ENCODE results near the gene RNF4. TPM values are rescaled to one million over a fixed set of nuclear protein-coding genes. Genes with fewer than 3 reads are reported as not detected.

The RNF4 gene
- total RNA-seq, 1 donor from 2014 or later, result 44.5 TPM

DNA sequence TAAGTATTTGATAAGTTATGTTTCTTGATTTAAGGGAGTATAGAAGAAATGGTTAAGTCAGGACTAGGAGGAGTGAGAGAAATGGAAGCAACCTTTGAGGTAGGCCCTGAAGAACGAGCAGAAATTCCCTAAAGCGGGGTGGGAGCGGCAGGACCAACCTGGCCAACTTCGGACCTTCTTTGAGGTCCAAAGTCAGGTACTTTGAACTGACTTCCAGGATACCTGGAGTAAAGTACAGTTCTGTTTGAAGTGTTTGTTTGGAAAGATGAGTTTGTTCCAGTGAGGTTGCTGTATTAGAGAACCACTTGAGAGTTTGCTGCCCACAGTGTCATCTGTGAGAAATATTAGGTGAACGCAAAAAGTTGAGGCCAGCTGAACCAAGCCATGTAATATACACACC is 11.7 kb downstream of the RNF4 start:
- no peak for ATAC-seq
- DNase-seq (ENCODE audit: low spot score), result no peak

DNA sequence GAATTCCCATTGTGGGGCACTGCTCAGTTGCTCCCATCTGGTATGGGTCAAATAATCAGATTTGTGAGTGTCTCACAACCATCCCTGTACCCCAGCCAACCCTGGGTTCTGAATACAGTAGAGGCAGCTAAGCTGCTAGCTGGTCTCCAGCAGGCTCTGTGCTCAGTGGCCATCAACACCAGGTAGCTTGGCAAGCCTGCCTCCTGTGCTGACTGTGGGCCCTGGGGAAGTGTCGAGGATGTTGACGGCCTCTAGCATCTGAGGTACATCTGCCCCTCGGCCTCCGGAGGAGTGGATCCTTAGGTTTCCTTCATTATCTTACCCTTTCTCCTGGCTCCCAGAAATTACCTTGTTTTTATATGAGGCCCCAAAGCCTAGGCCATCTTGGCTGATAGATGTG is 13.3 kb downstream of the RNF4 start:
- intact Hi-C loops (cut with DNase I), result no loop called here
- ATAC-seq (no peak), DNase-seq (ENCODE audit: low spot score) (no peak)

More for the DNA sequence above, 11.7 kb downstream of the RNF4 start:
- intact Hi-C loops (cut with DNase I), result no loop called here

DNA sequence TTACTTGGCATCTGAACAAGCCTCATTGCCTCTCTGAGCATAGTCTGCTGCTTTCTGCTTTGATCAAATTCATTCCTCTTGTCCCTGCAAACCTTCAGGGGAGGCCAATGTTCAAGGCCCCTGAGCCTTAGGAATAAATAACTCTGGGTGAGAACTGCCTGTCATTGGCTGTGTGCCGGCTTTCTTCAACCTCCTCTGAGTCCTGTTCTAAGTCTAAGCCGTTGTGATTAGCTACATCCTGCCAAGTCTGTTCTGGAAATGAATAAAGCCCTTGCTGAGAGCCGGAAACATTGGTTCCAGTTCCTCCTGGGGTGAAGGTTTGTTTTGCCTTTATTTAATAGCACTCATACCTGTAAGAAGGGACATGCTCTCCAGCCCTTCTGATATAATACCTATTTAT is 13.8 kb downstream of the RNF4 start:
- DNase-seq (ENCODE audit: low spot score) (no peak), ATAC-seq (peak; percentile 49)
- intact Hi-C loops (cut with DNase I), result no loop called here

DNA sequence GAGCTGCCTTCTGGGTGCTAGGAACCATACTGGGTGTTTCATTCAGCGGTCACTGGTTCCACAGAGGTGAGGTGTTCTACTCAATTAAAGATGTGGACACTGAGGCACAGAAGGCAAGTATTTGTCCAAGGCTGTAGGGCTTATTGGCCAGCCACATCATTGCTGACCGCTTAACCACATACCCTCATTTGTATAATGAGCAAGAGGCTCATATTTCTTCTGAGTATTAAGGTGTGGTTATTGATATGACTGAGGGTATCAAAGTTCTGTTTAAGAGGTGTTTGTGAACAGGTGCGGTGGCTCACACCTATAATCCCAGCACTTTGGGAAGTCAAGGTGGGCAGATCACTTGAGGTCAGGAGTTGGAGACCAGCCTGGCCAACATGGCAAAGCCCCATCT is 14.3 kb downstream of the RNF4 start:
- intact Hi-C loops (cut with DNase I), result no loop called here
- ATAC-seq (no peak), DNase-seq (ENCODE audit: low spot score) (no peak)

DNA sequence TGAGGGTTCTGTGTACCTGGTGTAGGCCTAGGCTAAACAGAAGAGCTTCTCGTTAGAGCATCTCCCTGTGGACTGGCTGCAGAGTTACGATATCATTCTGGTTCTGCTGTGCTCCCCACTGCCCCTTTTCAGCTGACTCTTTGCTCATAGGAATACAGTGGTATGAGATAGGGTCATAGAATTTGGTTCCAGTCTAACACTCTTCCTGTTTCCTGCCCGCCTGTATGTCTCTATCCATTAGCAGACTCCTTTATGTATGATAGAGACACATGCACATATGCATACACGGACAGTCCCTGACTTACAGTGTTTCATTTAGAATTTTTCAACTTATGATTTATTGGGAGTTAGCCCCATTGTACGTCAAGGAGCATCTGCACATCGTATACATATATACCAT is 15.3 kb downstream of the RNF4 start:
- DNase-seq (ENCODE audit: low spot score) (no peak), ATAC-seq (no peak)
- intact Hi-C loops (cut with DNase I), result no loop called here

DNA sequence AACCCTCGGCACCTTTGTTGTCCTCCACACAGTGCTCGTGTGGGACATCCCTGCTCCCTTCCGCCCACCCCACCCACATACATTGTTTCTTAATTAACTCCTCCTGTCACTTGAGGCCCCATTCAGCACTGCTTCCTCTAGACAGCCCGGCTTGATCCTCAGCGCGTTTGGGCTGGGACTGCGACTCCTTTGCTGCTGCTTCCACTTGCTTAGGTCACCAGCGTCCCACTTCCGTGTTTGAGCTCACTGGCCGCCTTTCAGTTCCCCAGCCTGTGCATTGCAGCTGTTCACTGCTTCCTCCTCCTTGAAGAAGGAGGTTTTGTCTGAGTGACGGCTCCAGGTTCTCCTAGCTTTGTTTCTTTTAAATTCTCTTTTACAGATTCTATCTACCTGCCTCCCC is 16.1 kb downstream of the RNF4 start:
- DNase-seq (ENCODE audit: low spot score), result peak; percentile 80
- intact Hi-C loops (cut with DNase I), result no loop called here
- peak; percentile 90 for ATAC-seq

DNA sequence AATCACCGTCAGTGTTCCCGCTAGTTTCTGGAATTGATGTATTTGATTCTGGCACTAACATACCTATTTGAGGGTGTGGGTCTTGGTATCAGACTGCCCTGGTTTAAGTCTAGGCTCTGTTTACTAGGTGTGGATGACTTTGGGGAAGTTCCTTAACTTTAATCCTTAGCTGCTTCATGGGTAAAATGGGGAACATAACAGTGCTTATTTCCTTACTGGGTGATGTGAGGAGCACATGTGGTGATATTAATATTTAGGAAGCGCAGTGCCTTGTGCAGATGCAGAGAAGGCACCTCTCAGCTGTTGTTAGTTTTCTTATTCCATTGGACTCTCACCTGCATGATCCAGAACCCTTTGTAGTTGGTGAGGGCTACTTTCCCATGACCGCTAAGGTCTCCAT is 17.1 kb downstream of the RNF4 start:
- DNase-seq (ENCODE audit: low spot score) (no peak), ATAC-seq (peak; percentile 31)
- intact Hi-C loops (cut with DNase I), result no loop called here

DNA sequence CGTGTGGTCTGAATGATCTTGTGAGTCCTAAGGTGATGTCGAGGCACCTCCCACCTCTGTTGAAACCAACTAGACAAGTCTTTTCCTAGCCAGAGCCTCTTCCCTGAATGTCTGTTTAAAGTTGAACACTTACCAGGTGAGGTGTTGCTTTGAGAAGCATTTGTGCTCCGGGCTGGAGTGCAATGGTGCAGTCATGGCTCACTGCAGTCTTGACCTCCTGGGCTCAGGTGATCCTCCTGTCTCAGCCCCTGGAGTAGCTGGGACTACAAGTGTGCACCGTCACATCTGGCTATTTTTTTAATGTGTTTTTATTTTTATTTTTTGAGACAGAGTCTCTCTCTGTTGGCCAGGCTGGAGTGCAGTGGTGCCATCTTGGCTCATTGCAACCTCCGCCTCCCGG is 18.1 kb downstream of the RNF4 start:
- intact Hi-C loops (cut with DNase I), result no loop called here
- no peak for ATAC-seq
- no peak for DNase-seq (ENCODE audit: low spot score)

DNA sequence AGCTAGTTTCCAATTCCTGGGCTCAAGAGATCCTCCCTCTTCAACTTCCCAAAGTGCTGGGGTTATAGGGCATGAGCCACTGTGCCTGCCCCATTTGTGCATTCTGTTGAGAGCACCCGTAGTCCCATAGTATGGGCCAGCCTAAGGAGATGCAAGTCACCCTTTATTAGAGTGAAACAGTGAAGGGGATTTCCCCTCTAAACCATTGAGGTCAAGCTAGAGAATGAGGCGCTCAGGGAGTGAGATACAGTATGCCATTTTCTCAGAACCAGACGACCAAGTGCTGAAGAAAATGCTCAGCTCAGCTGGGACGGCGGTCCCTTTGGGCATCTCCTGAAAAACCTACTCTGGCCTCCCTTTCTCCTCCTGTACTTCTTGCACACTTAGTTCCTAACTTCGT is 18.7 kb downstream of the RNF4 start:
- DNase-seq (ENCODE audit: low spot score) (no peak), ATAC-seq (no peak)
- intact Hi-C loops (cut with DNase I), result no loop called here

DNA sequence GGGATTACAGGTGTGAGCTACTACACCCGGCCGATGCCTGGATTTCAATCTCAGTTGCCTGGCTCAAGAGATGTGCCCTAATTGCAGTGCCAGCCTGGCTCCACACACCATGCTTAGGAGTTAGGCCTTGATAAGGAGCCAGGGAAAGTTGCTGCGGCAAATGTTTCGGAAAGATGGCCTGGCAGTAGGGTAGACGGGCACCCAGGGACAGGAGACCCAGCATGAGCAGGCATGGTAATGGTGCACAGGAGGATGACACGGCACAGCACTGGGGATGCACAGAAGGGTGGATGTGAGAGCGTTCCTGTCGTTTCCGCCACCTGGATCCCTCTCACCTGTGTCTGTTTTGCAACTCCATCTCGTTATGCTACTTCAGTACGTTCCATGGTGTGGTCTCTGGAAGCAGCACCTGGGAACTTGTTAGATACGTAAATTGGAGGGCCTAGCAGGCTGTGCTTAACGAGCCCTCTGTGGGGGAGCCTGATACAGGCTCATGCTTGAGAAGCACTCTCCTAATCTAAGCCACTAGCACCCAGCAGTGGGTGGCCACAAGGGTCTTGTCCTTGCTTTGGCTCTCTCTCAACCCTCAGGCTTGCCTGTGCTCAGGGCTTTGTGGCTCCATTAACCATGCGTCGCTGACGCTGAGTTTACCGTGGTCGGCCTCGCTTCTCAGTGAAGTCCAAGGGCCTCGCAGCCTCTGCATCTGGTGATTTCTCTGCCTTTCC is 20.3 kb downstream of the RNF4 start:
- intact Hi-C loops (cut with DNase I), result no loop called here
- DNase-seq (ENCODE audit: low spot score), result no peak
- no peak for ATAC-seq

DNA sequence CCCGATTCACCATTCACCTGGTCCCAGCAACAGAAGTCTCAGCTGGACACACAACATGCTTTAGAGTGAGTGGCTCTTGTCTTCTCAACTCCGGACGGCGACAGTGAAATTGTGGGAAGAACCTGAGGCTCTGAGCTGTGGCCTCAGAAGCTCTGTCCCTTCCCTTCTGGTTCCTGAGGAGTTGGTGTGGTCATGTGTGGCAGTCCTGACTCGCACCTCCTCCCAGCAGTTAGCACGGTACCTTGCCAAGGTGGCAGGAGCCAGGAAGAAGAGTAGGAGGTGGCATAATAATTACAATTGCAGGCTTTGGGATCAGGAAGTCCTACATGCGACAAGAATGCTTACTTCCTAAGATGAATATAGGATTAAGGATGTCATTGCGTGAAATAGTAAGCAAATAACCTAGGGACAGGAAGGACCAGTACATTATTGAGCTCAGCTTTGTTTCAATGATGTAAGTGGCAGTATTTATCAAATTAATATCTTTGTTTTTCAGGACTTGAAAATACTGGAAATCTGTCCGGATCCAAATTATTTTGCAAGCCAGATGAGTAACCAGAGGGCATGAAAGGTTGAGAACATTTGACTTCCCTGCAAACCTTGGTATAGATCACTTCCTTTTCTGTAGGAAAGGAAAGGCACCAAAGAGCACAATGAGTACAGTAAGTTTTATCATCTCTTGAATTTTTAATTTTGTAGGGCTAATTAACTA is 21.1 kb downstream of the RNF4 start:
- intact Hi-C loops (cut with DNase I), result no loop called here
- no peak for ATAC-seq
- no peak for DNase-seq (ENCODE audit: low spot score)

DNA sequence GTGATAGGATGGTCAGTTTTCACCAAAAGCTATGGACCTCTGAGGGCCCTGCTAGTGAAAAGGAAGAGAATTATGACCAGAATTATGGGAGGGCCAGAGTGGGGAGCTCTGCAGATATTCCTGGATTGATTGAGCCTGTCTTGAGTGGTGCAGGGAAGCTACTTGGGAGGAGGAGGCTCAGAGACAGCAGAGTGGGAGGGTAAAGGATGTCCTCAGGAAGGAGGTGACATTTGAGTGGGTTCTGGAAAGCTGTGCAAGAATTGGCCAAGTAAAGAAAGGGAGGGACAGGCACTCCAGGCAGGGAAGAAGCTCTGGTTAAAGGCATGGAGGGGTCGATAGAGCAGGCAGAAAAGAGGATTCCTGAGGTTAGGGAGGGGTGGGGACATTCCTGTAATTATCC is 24.1 kb downstream of the RNF4 start:
- DNase-seq (ENCODE audit: low spot score) (no peak), ATAC-seq (no peak)
- intact Hi-C loops (cut with DNase I), result no loop called here

DNA sequence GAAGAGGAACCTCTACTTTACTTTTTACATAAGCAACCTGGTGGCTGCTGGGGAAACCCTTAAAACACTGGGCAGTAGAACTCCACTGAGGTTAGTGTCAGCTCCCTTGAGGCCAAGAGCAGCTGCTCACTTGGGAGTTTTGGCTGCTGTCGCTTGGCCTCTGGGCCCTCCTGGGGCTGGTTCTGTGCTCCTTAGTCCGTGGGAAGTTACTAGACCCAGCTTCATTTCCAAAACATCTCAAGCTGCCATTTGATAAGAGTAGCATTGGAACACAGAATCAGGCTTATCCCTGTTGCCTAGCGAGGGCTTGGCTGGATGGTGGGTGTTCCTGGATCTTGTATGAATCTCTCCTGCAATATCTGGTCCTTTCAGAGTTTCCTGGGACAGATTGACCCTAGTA is 26.1 kb downstream of the RNF4 start:
- ATAC-seq (no peak), DNase-seq (ENCODE audit: low spot score) (no peak)
- intact Hi-C loops (cut with DNase I), result no loop called here

DNA sequence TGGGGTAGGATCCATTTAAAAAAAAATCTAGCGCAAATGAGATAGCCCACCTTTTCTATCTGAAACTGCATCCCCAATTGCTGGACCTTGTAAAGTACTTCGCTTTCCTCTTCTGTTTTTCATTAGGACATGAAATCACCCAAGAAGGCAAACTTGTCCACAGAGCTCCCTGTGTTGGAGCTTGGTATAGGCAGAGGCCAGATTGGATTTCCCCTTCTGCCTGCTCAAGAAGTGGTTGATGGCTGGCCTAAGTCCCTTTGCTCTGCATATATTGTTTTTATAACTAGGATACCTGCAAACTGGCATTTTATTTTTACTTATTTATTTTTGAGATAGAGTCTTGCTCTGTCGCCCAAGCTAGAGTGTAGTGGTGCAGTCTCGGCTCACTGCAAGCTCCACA is 28.4 kb downstream of the RNF4 start:
- intact Hi-C loops (cut with DNase I), result loop anchor here (1.0 kb wide), 1 partner anchor 25 kb away; no protein-coding TSS in a partner anchor
- DNase-seq (ENCODE audit: low spot score) (no peak), ATAC-seq (no peak)

DNA sequence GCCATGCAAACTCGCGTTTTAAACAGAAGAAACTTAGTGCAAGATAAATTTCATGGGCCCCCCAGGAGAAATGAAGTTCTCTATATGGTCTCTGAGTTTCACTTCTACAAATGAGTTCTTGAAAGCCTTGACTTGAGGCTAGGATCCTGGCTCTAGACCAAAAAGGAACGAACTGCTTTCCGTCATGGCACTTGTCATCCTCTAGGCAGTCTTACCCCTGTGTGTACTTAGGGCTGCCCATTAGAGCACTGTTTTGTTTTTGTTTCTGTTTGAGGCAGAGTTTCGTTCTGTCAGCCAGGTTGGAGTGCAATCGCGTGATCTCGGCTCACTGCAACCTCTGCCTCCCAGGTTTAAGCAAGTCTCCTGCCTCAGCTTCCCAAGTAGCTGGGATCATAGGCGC is 29.0 kb downstream of the RNF4 start:
- DNase-seq (ENCODE audit: low spot score) (no peak), ATAC-seq (peak; percentile 72)

DNA sequence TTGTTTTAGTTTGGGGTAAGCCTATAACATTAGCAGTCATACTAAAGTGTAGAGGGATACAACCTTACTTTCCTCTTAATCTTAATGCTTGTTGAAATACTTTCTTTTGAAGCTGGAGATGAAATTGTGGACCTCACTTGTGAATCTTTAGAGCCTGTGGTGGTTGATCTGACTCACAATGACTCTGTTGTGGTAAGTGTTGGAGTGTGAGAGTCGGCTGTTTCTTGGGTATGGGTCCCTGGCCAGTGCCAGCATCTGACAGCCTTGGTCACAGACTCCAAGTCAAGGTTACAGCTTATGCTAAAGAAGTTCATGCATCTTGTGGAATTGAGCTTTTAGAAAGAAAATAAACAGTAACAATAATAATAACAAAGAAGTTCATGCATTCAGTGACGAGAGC is 31.6 kb downstream of the RNF4 start:
- ATAC-seq (no peak), DNase-seq (ENCODE audit: low spot score) (no peak)
- intact Hi-C loops (cut with DNase I), result no loop called here

More for the DNA sequence above, 29.0 kb downstream of the RNF4 start:
- intact Hi-C loops (cut with DNase I), result loop anchor here (1.0 kb wide), 1 partner anchor 26 kb away; no protein-coding TSS in a partner anchor

DNA sequence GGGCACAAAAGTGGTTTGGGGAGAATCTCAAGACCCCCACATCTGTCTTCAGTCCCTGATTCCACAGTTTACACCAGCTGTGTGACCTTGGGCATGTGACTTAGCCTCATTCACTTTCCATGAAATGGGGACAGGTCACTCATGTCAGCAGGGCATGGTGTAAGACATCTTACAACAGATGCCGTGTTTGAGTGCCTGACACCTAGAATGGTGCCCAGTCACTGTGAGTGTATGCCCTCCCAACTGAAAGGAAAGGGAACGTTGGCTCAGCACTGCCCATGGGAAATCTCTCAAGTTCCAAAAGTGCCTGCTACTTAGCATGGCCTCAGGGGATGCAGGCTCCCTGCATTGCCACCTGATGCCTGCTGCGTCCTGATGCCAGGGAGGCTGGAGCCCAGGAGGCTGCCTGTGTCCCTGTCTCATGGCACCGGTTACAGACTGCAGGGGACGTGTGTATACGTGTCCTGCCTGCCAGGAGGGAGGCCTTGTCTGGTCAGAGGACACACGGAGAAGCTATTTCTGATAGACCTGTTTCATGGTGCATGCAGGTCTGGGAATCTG is 32.2 kb downstream of the RNF4 start:
- intact Hi-C loops (cut with DNase I), result no loop called here
- ATAC-seq (no peak), DNase-seq (ENCODE audit: low spot score) (no peak)

DNA sequence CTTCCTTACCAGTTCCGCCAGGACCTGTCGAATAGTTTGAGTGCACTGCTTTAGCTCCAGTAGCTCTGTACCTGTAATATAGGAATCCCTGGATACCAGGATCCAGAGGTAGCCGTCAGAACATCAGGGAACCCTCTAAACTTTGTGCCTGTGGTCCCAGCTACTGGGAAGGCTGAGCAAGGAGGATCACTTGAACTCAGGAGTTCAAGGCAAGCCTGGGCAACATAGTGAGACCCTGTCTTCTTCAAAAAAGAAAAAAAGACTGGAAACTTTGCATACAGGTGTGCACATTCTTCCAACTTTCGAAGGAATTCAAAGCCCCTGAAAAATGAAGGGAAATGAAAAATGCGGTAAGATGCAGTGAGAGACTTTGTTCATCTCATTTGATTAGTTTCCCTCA is 34.9 kb downstream of the RNF4 start:
- intact Hi-C loops (cut with DNase I), result no loop called here
- ATAC-seq (no peak), DNase-seq (ENCODE audit: low spot score) (no peak)

DNA sequence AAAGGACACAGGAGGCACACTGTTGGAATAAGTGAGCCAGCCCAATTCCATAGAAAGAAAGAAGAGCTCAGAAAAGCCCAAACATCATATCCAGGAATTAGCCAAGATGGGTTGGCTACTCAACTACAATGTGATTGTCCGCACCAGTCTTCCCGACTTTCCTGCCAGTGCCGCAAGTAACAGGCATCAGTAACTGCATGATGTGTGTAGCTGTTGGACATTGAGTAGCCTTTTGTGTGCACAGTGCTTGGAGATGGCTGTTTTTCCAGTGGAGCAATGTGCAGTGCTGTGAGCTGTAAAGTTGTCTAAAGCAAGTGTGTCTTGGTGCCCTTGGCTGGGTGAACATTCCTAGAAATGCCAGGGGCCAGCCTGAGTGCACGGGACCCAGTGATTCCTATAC is 38.4 kb downstream of the RNF4 start:
- DNase-seq (ENCODE audit: low spot score), result no peak
- ATAC-seq, result no peak
- intact Hi-C loops (cut with DNase I), result no loop called here

DNA sequence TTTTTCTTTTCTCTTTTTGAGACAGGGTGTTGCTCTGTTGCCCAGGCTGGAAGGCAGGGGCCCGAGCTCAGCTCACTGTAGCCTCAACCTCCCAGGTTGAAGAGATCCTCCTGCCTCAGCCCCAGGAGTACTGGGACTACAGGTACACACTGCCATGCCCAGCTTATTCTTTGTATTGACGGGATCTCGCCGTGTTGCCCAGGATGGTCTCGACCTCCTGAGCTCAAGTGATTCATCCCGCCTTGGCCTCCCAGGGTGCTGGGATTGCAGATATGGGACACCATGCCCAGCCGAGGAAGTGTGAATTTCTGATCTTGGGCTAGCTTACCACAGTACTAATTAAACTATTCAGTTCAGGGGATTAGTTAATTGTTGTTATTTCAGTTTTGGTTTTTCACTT is 38.9 kb downstream of the RNF4 start:
- DNase-seq (ENCODE audit: low spot score), result no peak
- no peak for ATAC-seq
- intact Hi-C loops (cut with DNase I), result no loop called here

All from sciatic nerve (tissue), 2 donors.